Measurements from ENCODE around the gene DSG4. TPM values are rescaled to one million over a fixed set of nuclear protein-coding genes. Genes with fewer than 3 reads are reported as not detected.

Gene DSG4
- total and polyA plus RNA-seq, 2 of the 4 experiments (the other 2 are of a cell fraction) = not detected

DNA sequence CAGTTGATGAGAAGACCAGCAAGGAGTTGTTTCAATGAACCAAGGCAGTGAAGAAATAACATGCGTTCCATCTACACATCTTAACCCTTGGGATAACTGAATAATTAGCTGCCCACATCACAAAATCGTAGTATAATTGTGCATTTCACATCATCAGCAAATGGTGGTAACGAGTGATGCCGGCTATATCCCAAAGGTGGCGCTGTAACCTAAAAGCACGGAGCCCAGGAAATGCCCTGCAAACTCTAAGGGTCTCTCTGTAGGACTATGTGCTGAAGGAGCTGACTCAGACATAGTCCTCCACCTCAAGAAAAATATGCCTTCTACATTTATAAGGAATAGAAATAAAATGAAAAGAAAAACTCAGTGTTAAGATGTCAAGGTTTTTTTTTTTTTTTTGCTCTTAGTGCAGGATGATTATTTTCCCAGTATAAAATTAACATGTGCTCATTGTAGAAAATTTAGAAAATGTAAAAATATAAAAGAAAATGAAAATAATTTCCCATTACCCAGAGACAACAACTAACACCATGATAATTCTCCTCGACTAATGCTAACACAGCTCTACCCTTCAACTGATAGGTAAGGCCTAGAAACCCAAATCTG lies 47.9 kb downstream of the DSG4 start:
- Histone ChIP-seq H3K23ac (ENCODE audit: low read depth, low read length) (no peak overlapping the region), H2AFZ (replicated peaks; ENCODE audit: low read length, poor library complexity) (no peak overlapping the region), H2BK5ac (ENCODE audit: low read depth, low read length, poor library complexity, severe bottlenecking) (no peak overlapping the region), H2BK15ac (ENCODE audit: low read depth, low read length) (no peak overlapping the region), H3K4me3 (ENCODE audit: insufficient read depth, low read depth, low read length) (no peak overlapping the region), H3K14ac (replicated peaks; ENCODE audit: low read depth, low read length) (no peak overlapping the region), H3K18ac (ENCODE audit: low read depth, low read length) (no peak overlapping the region), H3K79me1 (ENCODE audit: low read depth in 1 of 2, low read length in 2 of 2) (no peaks in the 10 kb centered on the region), H3K9me1 (ENCODE audit: insufficient read depth, low read length) (no peaks in the 10 kb centered on the region), H2BK120ac (ENCODE audit: low read depth, low read length) (no peak overlapping the region), H4K20me1 (ENCODE audit: insufficient read depth, low read length) (no peaks in the 10 kb centered on the region), H3K9ac (ENCODE audit: low read depth, low read length) (no peak overlapping the region), H3K4me1 (ENCODE audit: control insufficient read depth, insufficient read depth, low read length) (no peaks in the 10 kb centered on the region), H4K5ac (ENCODE audit: low read depth, low read length) (no peak overlapping the region), H2BK20ac (ENCODE audit: low read depth, low read length) (no peak overlapping the region), H3K56ac (ENCODE audit: extremely low read depth, insufficient read depth, low read length) (no peak overlapping the region), H3K27me3 (ENCODE audit: control insufficient read depth, insufficient read depth, low read length) (no peaks in the 10 kb centered on the region), H3K4ac (ENCODE audit: low read depth, low read length) (no peak overlapping the region), H3K9me3 (ENCODE audit: control insufficient read depth, insufficient read depth, low read length) (no peaks in the 10 kb centered on the region), H2AK9ac (replicated peaks; ENCODE audit: low read depth, low read length, poor library complexity) (no peak overlapping the region), H3K36me3 (ENCODE audit: control insufficient read depth, insufficient read depth, low read length) (no peaks in the 10 kb centered on the region), H2AK5ac (ENCODE audit: low read depth, low read length) (no peak overlapping the region), H4K8ac (ENCODE audit: low read depth in 2 of 2, low read length in 2 of 2) (no peak overlapping the region), H4K91ac (ENCODE audit: insufficient read depth, low read depth, low read length) (no peak overlapping the region), H3K27ac (ENCODE audit: insufficient read depth, low read length) (no peak overlapping the region), H3K4me2 (ENCODE audit: low read depth, low read length) (no peak overlapping the region)
- ATAC-seq (ENCODE audit: low read depth) (peak; percentile 51; the same call in 1 of the 2 replicates), DNase-seq (peak; percentile 20)
- in situ Hi-C loops (cut with MboI; ENCODE audit: low sequenced_read_pairs) = no loop called here
- CTCF ChIA-PET = interaction anchor here (0.6 to 1.2 kb wide), 3 partner anchors 13 to 128 kb away, joined by 3 to 4 read pairs (median 3); no protein-coding TSS in a partner anchor
- dilution Hi-C loops (cut with HindIII; ENCODE audit: low sequenced_read_pairs, unreplicated experiment) = no loop called here
- intact Hi-C loops (cut with micrococcal nuclease) = loop anchor here (2.0 to 10.0 kb wide), 4 partner anchors 83 to 400 kb away; no protein-coding TSS in a partner anchor
- BruUV-seq (replicated peaks) = no TSS peak
- no CpG with 5 or more reads among the region's 7 CpGs for WGBS, 2 experiments (ENCODE audit: extremely low coverage in 2 of 2, insufficient read length in 1 of 2)
- POLR2A ChIA-PET (ENCODE audit: unreplicated experiment) = no interaction called here
- no peak for TF ChIP-seq RCOR1 (IDR thresholded peaks at IDR 0.05; ENCODE audit: insufficient replicate concordance, low read length)
- TF ChIP-seq, protein P1, sequence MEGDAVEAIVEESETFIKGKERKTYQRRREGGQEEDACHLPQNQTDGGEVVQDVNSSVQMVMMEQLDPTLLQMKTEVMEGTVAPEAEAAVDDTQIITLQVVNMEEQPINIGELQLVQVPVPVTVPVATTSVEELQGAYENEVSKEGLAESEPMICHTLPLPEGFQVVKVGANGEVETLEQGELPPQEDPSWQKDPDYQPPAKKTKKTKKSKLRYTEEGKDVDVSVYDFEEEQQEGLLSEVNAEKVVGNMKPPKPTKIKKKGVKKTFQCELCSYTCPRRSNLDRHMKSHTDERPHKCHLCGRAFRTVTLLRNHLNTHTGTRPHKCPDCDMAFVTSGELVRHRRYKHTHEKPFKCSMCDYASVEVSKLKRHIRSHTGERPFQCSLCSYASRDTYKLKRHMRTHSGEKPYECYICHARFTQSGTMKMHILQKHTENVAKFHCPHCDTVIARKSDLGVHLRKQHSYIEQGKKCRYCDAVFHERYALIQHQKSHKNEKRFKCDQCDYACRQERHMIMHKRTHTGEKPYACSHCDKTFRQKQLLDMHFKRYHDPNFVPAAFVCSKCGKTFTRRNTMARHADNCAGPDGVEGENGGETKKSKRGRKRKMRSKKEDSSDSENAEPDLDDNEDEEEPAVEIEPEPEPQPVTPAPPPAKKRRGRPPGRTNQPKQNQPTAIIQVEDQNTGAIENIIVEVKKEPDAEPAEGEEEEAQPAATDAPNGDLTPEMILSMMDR (conservative IDR thresholded peaks at IDR 0.05; ENCODE audit: low read depth, low read length) = peak; percentile 43
- peak; percentile 57 for TF ChIP-seq RAD21 (IDR thresholded peaks at IDR 0.05; ENCODE audit: low read length)
